Measurements from ENCODE around the gene PCDHGA2.

GRCh38 chr5:141362719-141363118, 24.2 kb downstream of the PCDHGA2 start:
- TF ChIP-seq, protein P1, sequence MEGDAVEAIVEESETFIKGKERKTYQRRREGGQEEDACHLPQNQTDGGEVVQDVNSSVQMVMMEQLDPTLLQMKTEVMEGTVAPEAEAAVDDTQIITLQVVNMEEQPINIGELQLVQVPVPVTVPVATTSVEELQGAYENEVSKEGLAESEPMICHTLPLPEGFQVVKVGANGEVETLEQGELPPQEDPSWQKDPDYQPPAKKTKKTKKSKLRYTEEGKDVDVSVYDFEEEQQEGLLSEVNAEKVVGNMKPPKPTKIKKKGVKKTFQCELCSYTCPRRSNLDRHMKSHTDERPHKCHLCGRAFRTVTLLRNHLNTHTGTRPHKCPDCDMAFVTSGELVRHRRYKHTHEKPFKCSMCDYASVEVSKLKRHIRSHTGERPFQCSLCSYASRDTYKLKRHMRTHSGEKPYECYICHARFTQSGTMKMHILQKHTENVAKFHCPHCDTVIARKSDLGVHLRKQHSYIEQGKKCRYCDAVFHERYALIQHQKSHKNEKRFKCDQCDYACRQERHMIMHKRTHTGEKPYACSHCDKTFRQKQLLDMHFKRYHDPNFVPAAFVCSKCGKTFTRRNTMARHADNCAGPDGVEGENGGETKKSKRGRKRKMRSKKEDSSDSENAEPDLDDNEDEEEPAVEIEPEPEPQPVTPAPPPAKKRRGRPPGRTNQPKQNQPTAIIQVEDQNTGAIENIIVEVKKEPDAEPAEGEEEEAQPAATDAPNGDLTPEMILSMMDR (IDR thresholded peaks at IDR 0.05): no peak
- TF ChIP-seq POLR2A (IDR thresholded peaks at IDR 0.05): no peak

Measured in uterus (tissue), 2 donors.